Coronary artery (tissue), 2 donors: ENCODE results near the gene DHRS7C.
"Not testable (repeated sequence)": the region's sequence is repeated elsewhere in the genome, so short reads cannot be mapped to it uniquely, and the experiment has no call there.

Source experiments
- DNase-seq: peaks from one replicate; pipeline ENCODE4 v3.0.0-alpha.2; 2017; ENCODE audit warnings: low spot score
- H3K27ac ChIP-seq, 2 donors: fragments of 200-600 bp; sonication (generic); one replicate each; pipeline ENCODE4 v1.5.1; 2016 to 2019
- H3K4me3 ChIP-seq: fragments of 200-600 bp; sonication (generic); 2 replicates; pipeline ENCODE4 v1.5.1; 2016; ENCODE audit warnings: mild to moderate bottlenecking, moderate library complexity
- CTCF ChIP-seq: fragments of 200-600 bp; sonication (generic); IDR thresholded peaks from one replicate; pipeline ENCODE4 v1.5.1; 2019; ENCODE audit warnings: antibody characterized with exemption

The DHRS7C gene

GRCh38 chr17:9798724-9799123 is 7.3 kb upstream of the DHRS7C start:
- Histone ChIP-seq H3K4me3 (no peak overlapping the region), H3K27ac (no peak overlapping the region)
- TF ChIP-seq CTCF, result no peak
- no peak for DNase-seq

GRCh38 chr17:9798008-9798407 is 6.6 kb upstream of the DHRS7C start:
- Histone ChIP-seq H3K27ac (no peak overlapping the region), H3K4me3 (no peak overlapping the region)
- DNase-seq, result no peak
- TF ChIP-seq CTCF, result no peak

- no peak for TF ChIP-seq CTCF
- Histone ChIP-seq H3K27ac (no peak overlapping the region), H3K4me3 (no peak overlapping the region)
- DNase-seq, result no peak
Observed at GRCh38 chr17:9792181-9792840, 919 bp upstream of the DHRS7C start.

GRCh38 chr17:9790316-9790715 is 1.1 kb downstream of the DHRS7C start:
- no peak for TF ChIP-seq CTCF
- H3K27ac ChIP-seq, result no peak overlapping the region
- no peak for DNase-seq
- no peak overlapping the region for H3K4me3 ChIP-seq

- TF ChIP-seq CTCF, result no peak
- DNase-seq, result no peak
- H3K27ac ChIP-seq, result no peak overlapping the region
Observed at GRCh38 chr17:9788601-9789000, 2.8 kb downstream of the DHRS7C start.

GRCh38 chr17:9784544-9784943 is 6.8 kb downstream of the DHRS7C start:
- no peak overlapping the region for H3K4me3 ChIP-seq
- no peak overlapping the region for H3K27ac ChIP-seq
- no peak for DNase-seq
- TF ChIP-seq CTCF, result no peak

More at GRCh38 chr17:9788601-9789000, 2.8 kb downstream of the DHRS7C start:
- H3K4me3 ChIP-seq, result no peak overlapping the region

- not testable (repeated sequence) for DNase-seq, H3K27ac ChIP-seq, H3K4me3 ChIP-seq
Observed at GRCh38 chr17:9783465-9783864, 7.9 kb downstream of the DHRS7C start.

- no peak for TF ChIP-seq CTCF
- H3K4me3 ChIP-seq, result no peak overlapping the region
- no peak for DNase-seq
- no peak overlapping the region for H3K27ac ChIP-seq
Observed at GRCh38 chr17:9783050-9783449, 8.3 kb downstream of the DHRS7C start.
